ENCODE results near the gene VPS18. TPM values are rescaled to one million over a fixed set of nuclear protein-coding genes. Genes with fewer than 3 reads are reported as not detected.

The VPS18 gene
- total and polyA plus RNA-seq, 2 donors (not counting 1 experiment from before 2014, with no cell fraction given) = 15.5 to 36.7 TPM

DNA sequence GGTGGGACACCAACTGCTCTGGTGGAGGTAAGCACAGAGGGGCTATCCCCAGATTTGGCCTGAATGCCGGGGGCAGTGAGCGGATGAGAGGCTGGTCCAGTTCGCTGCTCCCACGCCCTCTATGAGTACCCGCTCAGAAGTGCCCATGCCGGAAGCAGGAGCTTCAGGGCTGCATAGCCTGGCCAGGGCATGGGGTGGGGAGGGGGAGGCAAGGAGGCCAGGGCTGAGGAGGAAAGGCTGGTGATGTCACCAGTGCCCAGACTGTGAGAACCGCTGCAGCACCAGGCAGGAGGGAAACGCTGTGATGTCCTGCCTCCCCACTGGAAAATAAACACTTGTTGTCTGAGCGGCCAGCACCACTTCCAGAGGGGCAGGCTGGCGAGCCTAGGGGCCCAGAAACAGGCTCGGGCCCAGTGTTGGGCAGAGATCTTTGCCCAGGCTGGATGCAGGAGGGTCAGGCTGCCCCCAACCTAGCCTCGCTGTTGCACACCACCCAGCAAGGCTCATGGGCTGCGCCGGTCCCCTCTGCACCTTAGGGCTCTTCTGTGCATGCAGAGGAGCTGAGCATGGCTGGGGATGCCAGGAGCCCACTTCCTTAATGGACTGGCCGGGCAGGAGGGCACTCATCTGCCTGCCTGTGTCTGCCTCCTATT is 24.0 kb downstream of the VPS18 start:
- H3K79me2 ChIP-seq (ENCODE audit: control insufficient read depth, insufficient read depth, low read length) = no peaks in the 10 kb centered on the region
- TF ChIP-seq EZH2 (IDR thresholded peaks at IDR 0.05; ENCODE audit: low read length, missing control alignments) = no peak
- DNase-seq (ENCODE audit: low read depth in 2 of 2) = no peak
- no peaks in the 10 kb centered on the region for H3K36me3 ChIP-seq (ENCODE audit: control insufficient read depth, insufficient read depth, low read length)
- no peaks in the 10 kb centered on the region for H3K27me3 ChIP-seq (ENCODE audit: control insufficient read depth, insufficient read depth, low read length)
- no peaks in the 10 kb centered on the region for H4K20me1 ChIP-seq (ENCODE audit: control insufficient read depth, extremely low read depth, insufficient read depth, low read length)
- no peak overlapping the region for H2AFZ ChIP-seq (ENCODE audit: low read length)
- H3K9ac ChIP-seq (ENCODE audit: insufficient read depth, low read length) = no peak overlapping the region
- no peak overlapping the region for H3K4me3 ChIP-seq (replicated peaks in 1 of 4; ENCODE audit: control extremely low read depth in 1 of 4, insufficient read depth in 1 of 4, low read depth in 3 of 4, low read length in 4 of 4)
- no peak overlapping the region for H3K4me2 ChIP-seq (ENCODE audit: extremely low read depth, insufficient read depth, low read length)
- H3K4me1 ChIP-seq (ENCODE audit: control insufficient read depth, extremely low read depth, insufficient read depth, low read length) = no peaks in the 10 kb centered on the region
- H3K27ac ChIP-seq (ENCODE audit: insufficient read depth, low read length) = no peak overlapping the region
- H3K9me3 ChIP-seq (ENCODE audit: control insufficient read depth, insufficient read depth, low read depth, low read length) = no peaks in the 10 kb centered on the region

- DNase-seq (ENCODE audit: low read depth in 2 of 2) = no peak
- no peak overlapping the region for H3K4me2 ChIP-seq (ENCODE audit: extremely low read depth, insufficient read depth, low read length)
- H2AFZ ChIP-seq (ENCODE audit: low read length) = no peak overlapping the region
- no peaks in the 10 kb centered on the region for H3K36me3 ChIP-seq (ENCODE audit: control insufficient read depth, insufficient read depth, low read length)
- H3K9ac ChIP-seq (ENCODE audit: insufficient read depth, low read length) = no peak overlapping the region
- H3K27me3 ChIP-seq (ENCODE audit: control insufficient read depth, insufficient read depth, low read length) = peaks cover 2% of the 10 kb centered on the region
- H3K4me3 ChIP-seq (replicated peaks in 1 of 4; ENCODE audit: control extremely low read depth in 1 of 4, insufficient read depth in 1 of 4, low read depth in 3 of 4, low read length in 4 of 4) = no peak overlapping the region
- no peak for TF ChIP-seq EZH2 (IDR thresholded peaks at IDR 0.05; ENCODE audit: low read length, missing control alignments)
- TF ChIP-seq, protein P1, sequence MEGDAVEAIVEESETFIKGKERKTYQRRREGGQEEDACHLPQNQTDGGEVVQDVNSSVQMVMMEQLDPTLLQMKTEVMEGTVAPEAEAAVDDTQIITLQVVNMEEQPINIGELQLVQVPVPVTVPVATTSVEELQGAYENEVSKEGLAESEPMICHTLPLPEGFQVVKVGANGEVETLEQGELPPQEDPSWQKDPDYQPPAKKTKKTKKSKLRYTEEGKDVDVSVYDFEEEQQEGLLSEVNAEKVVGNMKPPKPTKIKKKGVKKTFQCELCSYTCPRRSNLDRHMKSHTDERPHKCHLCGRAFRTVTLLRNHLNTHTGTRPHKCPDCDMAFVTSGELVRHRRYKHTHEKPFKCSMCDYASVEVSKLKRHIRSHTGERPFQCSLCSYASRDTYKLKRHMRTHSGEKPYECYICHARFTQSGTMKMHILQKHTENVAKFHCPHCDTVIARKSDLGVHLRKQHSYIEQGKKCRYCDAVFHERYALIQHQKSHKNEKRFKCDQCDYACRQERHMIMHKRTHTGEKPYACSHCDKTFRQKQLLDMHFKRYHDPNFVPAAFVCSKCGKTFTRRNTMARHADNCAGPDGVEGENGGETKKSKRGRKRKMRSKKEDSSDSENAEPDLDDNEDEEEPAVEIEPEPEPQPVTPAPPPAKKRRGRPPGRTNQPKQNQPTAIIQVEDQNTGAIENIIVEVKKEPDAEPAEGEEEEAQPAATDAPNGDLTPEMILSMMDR (conservative IDR thresholded peaks at IDR 0.05 in 1 of 2, IDR thresholded peaks at IDR 0.05 in 1 of 2; ENCODE audit: low read depth in 1 of 2, low read length in 2 of 2) = no peak
- H3K27ac ChIP-seq (ENCODE audit: insufficient read depth, low read length) = no peak overlapping the region
- no peaks in the 10 kb centered on the region for H4K20me1 ChIP-seq (ENCODE audit: control insufficient read depth, extremely low read depth, insufficient read depth, low read length)
- H3K9me3 ChIP-seq (ENCODE audit: control insufficient read depth, insufficient read depth, low read depth, low read length) = no peaks in the 10 kb centered on the region
- H3K79me2 ChIP-seq (ENCODE audit: control insufficient read depth, insufficient read depth, low read length) = no peaks in the 10 kb centered on the region
- H3K4me1 ChIP-seq (ENCODE audit: control insufficient read depth, extremely low read depth, insufficient read depth, low read length) = no peaks in the 10 kb centered on the region
These were observed 24.6 kb downstream of the VPS18 start for GRCh38 chr15:40918799-40919392.

- H3K27me3 ChIP-seq (ENCODE audit: control insufficient read depth, insufficient read depth, low read length) = peaks cover 23% of the 10 kb centered on the region
- H4K20me1 ChIP-seq (ENCODE audit: control insufficient read depth, extremely low read depth, insufficient read depth, low read length) = no peaks in the 10 kb centered on the region
- no peak overlapping the region for H2AFZ ChIP-seq (ENCODE audit: low read length)
- no peaks in the 10 kb centered on the region for H3K79me2 ChIP-seq (ENCODE audit: control insufficient read depth, insufficient read depth, low read length)
- H3K4me3 ChIP-seq (replicated peaks in 1 of 4; ENCODE audit: control extremely low read depth in 1 of 4, insufficient read depth in 1 of 4, low read depth in 3 of 4, low read length in 4 of 4) = no peak overlapping the region
- no peaks in the 10 kb centered on the region for H3K4me1 ChIP-seq (ENCODE audit: control insufficient read depth, extremely low read depth, insufficient read depth, low read length)
- TF ChIP-seq EZH2 (IDR thresholded peaks at IDR 0.05; ENCODE audit: low read length, missing control alignments) = no peak
- TF ChIP-seq, protein P1 (conservative IDR thresholded peaks at IDR 0.05 in 1 of 2, IDR thresholded peaks at IDR 0.05 in 1 of 2; ENCODE audit: low read depth in 1 of 2, low read length in 2 of 2) = no peak
- no peak for DNase-seq (ENCODE audit: low read depth in 2 of 2)
- H3K4me2 ChIP-seq (ENCODE audit: extremely low read depth, insufficient read depth, low read length) = no peak overlapping the region
- H3K27ac ChIP-seq (ENCODE audit: insufficient read depth, low read length) = no peak overlapping the region
- no peak overlapping the region for H3K9ac ChIP-seq (ENCODE audit: insufficient read depth, low read length)
- no peaks in the 10 kb centered on the region for H3K9me3 ChIP-seq (ENCODE audit: control insufficient read depth, insufficient read depth, low read depth, low read length)
- no peaks in the 10 kb centered on the region for H3K36me3 ChIP-seq (ENCODE audit: control insufficient read depth, insufficient read depth, low read length)
These were observed 27.8 kb downstream of the VPS18 start for GRCh38 chr15:40921949-40922607.
